GM19099 (cell line): ENCODE data around the gene DHCR7.

ENCODE experiments used
- POLR2A ChIP-seq: IDR thresholded peaks from 3 replicates; pipeline ENCODE4 v1.6.1; 2011; ENCODE audit warnings: low read depth; ENCODE audit not compliant: insufficient read length; ENCODE audit errors: extremely low read depth

Gene DHCR7

DNA sequence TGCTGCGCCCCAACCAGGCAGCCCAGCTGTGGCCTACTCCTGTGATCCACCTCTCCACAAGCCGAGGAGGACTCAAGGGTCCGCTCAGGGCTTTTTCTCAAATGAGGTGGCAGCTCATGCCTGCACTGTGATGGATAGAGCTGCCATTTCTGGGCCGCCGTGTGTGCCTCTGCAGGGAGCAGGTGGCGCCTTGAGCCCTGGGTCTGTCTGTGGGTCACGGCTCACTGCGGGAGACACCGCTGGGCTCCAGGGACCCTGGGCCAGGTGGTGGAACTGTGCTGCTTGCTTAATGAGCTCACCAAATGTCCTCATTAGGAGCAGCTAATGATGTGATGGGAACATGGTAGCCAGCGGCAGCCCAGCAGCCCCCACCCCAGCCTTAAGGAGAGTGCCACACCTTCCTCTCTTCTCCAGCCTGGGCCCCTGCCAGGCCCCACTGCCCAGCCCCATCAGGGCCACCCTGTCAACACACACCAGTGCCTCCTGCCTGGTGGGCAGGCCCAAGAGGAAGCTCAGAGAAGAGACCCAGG lies 50.8 kb downstream of the DHCR7 start:
- TF ChIP-seq POLR2A: no peak

DNA sequence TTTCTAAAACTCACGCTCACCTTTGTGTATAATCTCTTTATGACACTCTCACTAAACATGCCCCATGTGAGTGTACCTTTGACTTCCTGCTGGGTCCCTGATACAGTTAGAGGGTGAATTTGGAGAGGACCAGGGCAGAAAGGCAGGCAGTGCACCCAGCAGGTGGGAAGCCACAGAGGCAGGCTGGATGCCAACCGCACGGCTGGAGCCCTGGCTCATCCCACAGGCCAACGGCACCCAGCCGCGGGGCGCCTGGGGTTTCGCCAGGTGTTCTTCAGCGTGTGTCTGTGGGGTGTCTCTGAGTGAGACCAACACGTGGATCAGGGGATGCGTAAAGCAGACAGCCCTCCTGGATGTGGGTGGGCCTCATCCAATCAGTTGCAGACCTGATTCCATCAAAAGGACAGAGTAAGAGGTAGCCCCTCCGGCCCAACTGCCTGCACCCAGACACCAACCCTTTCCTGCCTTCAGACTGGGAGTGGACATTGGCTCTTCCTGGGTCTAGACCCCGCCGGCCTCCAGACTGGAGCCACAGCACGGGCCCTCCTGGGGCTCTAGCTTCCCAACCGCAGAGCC lies 51.6 kb downstream of the DHCR7 start:
- no peak for TF ChIP-seq POLR2A

DNA sequence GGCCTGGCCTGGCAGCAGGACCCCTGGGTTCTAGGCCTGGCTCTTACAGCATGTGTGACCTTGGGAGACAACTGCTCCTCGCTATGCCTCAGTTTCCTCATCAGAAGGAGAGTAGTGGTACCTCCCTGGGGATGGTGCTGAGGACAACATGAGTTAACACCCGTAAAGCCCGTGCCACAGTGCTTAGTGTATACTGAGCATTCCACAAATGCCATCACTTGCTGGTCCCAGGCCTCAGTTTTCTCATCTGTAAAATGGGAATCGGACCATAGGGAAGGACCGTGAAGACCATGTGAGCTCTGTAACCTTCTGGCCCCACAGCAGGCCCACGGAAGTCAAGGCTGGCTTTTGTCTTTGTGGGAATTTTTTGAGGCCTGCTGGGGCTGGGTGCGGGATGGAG lies 52.4 kb downstream of the DHCR7 start:
- no peak for TF ChIP-seq POLR2A

DNA sequence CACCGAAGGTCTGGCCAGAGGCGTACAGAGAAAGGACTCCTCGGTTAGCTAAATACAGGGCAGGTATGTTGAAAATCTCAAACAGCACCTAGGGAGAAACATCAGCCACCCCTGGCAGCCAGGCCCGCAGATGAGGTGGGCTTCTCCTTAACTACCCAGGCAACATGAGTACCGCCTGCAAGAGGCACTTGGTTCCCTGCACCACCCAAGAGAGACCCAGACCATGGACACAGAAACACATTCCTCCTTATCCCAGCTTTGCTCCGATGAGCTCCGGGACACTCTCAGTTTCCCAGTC lies 53.0 kb downstream of the DHCR7 start:
- TF ChIP-seq POLR2A: no peak

DNA sequence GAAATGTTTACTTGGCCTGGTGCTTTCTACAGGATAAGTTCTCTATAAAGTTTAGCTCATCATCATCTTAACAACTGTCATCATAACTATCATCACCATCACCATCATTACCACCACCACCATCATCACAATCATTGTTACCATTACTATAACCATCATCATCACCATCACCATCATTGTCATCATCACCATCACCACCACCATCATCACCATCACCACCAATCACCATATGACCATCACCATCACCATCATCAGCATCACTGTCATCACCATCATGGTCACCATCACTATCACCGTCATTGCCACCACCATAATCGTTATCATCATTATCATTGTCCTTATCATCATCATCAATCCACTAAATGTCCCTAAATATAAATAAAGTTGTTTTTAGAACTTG lies 54.9 kb downstream of the DHCR7 start:
- TF ChIP-seq POLR2A: no peak

DNA sequence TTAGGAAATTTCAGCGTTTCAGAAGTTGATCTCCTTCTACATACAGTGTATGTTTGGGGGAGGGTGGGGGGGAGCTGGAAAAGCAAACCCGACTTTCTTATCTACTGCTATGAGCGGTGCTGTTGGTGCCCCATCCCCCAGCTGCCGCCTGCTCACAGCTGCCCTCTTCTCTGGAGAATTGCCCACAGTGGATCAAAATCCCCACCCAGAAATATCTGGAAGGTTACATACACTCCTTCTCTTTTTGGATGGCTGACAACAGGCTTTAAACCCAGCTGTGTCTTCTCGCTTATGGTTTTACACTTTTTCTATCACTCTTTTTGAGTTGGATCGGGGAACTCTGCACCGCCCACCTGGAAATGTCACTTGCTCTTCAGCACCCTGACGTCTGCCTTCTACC lies 56.4 kb downstream of the DHCR7 start:
- TF ChIP-seq POLR2A: no peak

DNA sequence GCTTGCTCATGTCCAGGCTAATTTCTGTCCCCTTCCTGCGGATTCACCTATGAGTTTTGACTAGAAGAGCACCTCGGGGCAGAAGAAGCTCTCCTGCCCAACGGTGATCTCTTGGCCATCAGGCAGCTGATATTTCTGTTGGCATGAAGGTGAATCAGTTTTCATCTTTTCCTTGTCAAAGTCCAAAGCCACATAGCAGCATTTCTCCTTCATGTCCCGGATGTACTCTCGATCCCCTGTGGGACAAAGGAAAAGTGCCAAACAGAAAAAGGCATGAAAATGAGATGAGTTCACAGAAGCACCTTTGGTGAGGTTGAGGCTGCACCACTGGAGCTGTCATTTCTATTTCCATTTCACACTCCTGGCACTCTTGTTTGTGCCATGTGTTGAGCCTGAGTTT lies 56.8 kb downstream of the DHCR7 start:
- TF ChIP-seq POLR2A: no peak

DNA sequence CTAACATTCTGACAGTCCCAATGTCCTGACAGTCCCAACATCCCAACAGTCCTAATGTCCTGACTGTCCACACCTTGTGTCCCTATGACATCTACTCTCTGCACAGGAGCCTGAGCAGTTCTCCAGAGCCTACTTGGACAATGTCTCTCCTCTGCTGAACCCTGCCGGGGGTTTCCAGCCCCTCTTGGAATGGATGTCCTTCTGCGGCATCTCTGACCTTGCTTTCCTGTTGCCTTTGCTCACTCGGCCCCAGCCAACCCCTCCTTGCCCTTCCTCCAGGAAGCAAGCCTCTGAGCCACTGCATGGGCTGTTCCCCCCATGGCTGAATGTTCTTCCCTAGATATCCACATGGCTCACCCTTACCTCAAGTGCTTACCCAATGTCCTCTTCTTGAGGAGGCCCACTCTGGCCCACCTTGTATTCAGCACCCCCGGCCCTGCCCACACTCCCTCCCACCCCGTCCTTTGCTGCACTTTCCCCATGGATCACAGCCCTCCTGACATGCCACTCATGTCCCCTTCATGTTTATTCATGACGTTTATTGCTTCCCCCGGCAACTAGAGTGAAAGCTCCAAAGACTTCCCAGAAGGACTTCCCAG lies 59.5 kb downstream of the DHCR7 start:
- TF ChIP-seq POLR2A: no peak

DNA sequence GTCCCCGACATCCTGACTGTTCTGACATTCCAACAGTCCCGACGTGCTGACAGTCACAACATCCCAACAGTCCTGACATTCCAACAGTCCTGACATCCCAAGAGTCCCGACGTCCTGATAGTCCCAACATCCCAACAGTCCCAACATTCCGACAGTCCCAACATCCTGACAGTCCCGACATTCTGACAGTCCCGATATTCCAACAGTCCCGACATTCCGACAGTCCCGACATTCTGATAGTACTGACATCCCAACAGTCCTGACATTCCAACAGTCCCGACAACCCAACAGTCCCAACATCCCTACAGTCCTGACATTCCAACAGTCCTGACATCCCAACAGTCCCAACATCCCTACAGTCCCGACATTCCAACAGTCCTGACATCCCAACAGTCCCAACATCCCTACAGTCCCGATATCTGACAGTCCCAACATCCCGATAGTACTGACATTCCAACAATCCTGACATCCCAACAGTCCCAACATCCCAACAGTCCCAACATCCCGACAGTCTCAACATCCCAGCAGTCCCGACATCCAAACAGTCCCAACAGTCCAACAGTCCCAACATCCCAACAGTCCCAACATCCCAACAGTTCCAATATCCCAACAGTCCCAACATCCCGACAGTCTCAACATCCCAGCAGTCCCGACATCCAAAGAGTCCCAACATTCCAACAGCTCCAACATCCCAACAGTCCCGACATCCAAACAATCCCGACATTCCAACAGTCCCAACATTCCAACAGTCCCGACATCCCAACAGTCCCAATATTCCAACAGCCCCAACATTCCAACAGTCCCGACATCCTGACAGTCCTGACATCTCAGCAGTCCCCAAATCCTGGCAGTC lies 60.2 kb downstream of the DHCR7 start:
- no peak for TF ChIP-seq POLR2A

DNA sequence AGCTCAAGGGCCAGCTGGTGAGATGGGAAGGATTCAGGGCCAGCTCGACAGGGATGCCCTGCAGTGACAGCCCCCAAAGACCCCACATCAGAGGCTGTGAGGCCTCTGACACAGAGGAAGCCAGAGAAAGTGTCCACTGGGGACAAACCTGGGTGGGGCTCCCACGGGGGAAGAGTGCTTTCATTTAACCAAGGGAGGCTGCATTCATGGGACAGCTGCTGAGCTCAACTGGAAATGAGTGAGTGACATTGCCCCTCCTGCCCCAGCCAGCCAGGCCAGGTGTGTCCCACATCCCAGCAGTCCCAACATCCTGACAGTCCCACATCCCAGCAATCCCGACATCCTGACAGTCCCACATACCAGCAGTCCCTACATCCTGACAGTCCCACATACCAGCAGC lies 61.0 kb downstream of the DHCR7 start:
- TF ChIP-seq POLR2A: no peak

DNA sequence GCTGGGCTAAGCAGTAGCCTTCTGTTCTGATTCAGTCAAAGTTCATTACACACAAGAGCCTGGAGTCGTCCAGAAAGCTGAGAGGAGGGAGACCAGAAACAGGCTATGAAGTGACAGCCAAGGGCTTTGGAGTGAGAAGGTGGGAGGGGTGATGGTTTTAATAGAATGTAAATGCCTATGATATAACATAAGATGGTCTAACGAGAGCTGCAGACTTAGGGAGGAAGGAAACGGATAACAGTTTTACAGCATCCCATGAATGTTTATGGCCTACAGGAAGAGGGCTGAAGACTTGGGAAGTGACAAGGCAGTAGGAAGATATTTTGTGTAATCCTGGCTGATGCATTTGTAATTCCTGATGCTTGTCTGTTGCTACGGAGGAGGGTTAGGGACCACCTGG lies 62.0 kb downstream of the DHCR7 start:
- TF ChIP-seq POLR2A: no peak

DNA sequence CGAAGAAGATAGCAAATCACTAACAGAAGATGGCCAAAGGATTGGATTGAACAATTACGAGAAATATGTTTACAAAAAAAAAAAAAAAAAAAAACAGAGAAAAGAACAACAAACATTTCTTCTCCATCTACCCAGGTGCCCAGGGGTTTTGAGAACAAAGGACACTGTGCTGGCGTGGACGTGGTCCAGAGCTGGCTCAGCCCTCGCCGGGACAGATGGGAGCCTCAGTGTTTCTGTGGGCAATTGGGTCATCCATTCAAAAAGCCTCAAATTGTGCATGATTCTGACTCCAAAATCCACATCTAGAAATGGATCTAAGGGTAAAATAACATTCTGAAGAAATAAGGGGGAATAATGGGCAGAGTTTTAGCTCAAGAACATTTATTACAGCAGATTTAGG lies 63.1 kb downstream of the DHCR7 start:
- TF ChIP-seq POLR2A: no peak

DNA sequence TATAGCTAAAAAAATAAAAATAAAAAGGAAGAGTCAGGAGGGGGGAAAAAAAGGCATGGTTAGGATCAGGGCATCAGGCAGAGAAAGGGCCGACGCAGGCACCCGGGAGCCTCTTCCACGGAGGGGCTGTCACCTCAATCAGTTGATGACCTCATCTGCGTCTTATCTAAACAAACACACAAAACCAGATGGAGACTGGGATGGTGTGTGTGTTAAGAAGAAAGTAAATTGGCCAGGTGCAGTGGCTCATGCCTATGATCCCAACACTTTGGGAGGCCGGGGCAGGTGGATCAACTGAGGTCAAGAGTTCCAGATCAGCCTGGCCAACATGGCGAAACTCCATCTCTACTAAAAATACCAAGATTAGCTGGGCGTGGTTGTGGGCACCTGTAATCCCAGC lies 63.6 kb downstream of the DHCR7 start:
- TF ChIP-seq POLR2A: no peak
